Stimulated activated CD8-positive, alpha-beta memory T cell treated with anti-CD3 and anti-CD28 coated beads, Interleukin-15, amount 100 ng/mL, for 4 hours (primary cell): Measurements from ENCODE around the gene SLC22A14.
"Not testable (repeated sequence)": the region's sequence is repeated elsewhere in the genome, so short reads cannot be mapped to it uniquely, and the experiment has no call there.

Experiments used
- DNase-seq, 2 donors: peaks; one replicate each; pipeline ENCODE4 v3.0.0-alpha.2; 2020; ENCODE audit warnings: low read depth in 2 of 2

Gene SLC22A14

DNA sequence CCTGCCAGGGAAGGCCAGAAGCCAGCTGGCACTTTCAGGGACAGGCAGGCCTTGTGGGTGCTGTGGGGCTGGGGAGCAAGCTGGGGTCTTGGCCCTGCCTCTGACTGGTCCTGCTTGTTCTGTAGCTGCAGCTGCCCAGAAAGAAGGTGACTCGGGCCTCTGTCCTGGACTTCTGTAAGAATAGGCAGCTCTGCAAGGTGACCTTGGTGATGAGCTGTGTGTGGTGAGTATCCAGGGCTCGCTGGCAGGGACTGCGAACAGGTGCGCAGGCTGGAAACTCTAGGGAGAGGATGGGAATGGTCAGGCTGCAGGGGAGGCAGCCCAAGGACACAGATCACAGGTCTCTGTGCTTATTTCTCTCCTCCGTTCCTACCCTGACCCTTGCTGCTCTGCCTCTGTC lies 31.2 kb downstream of the SLC22A14 start:
- no peak for DNase-seq

DNA sequence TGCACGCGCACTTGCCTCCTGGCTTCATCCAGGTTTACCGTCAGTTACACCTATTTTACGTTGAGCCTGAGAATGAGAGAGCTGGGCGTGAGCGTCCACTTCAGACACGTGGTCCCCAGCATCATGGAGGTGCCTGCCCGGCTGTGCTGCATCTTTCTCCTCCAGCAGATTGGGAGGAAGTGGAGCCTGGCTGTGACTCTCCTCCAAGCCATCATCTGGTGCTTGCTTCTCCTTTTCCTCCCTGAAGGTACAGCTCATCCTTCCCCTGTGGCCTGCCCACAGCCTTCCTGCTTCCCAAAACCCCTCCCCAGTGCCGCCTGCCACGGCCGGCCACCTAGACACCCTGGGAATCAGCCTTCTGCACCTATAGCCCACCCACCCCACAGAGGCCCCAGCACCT lies 31.6 kb downstream of the SLC22A14 start:
- no peak for DNase-seq

DNA sequence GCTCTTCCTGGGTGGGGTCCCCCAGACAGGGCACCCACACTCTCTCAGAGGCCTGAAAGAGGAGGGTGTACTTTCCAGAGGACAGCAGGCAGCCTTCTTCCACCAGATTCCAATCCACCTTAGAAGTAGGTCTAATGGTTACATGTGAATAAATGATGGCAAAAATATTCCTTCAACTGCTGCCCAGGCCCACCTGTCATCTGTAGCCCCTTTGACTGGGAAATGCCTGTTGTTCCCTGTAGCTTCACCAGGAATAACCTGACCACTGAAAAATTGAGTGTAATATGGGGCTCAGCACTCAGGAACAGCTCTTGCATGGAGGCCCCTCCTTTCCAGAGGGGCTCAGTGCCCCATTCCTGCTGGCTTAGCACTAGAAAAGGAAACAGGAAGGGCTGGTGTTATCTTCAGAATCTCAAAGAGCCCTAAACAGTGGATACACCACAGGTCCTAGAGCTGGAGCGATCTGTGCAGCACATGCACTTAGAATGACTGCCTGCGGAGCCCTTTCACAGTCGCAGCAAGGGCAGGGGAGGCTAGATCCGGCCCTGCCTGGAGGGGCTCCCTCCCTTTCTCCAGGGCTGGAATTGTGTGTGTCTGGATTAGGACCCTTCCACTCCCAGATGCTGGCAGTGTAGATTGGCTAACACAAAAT lies 32.1 kb downstream of the SLC22A14 start:
- no peak for DNase-seq

DNA sequence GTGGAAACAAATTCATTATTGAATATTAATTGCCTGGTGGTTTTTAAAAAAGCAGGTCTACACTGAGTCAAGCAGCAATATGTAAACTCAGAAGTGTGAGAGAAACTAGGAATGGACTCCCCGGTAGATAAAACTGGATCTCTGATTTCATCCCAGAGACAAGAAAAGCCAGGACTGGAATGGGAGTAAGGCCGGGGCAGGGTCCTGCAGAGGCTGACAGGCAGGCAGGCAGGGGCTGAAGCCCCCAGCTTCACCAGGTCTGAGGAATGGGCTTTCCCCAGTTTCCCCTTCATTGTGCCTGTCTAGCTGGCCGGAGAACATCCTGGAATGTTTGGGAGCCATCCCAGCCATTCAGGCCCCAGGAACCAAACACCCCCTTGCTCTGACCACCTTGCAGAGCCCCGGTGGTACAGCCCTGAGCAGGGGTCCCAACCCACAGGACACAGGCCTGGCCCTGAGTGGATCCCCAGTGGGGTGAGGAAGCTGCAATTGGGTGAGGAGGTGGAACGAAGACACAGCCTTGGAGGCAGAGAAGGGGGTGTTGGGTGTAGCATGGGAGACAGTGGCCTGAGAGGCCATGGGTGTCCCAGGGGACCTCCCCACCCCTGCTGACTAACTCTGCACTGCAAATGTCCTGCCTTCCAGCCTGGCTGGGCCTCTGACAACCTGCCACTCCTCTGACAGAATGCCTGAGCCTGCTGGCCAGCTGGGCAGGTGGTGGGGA lies 32.8 kb downstream of the SLC22A14 start:
- DNase-seq = no peak

DNA sequence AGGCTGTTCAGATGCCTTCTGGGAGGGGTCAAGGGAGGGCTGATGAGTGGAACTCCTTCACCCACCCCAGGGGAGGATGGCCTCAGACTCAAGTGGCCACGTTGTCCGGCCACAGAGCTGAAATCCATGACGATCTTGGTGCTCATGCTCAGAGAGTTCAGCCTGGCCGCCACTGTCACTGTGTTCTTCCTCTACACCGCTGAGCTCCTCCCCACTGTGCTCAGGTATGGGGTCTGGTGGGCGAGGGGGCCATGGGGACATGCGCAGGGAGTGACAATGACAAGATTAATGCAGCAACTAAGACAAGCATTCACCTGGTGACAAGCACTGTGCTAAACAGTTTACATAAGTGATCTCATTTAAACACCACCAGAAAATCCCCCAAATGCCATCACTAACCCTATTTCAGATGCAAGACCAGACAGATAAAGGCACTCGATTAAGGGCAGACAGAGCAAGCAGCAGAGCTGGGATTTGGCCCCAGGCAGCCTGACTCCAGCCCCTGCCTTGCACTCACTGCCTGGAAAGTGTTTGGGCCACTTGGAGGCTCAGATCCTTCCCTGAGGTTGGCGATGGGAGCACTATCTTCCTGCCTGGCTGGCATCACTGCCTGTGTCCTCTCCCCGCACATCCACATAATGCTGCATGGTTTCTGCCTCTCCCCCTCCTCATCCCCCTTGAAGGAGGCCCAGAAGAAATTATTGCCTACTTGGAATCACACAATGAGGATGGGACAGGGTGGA lies 33.6 kb downstream of the SLC22A14 start:
- DNase-seq = no peak

DNA sequence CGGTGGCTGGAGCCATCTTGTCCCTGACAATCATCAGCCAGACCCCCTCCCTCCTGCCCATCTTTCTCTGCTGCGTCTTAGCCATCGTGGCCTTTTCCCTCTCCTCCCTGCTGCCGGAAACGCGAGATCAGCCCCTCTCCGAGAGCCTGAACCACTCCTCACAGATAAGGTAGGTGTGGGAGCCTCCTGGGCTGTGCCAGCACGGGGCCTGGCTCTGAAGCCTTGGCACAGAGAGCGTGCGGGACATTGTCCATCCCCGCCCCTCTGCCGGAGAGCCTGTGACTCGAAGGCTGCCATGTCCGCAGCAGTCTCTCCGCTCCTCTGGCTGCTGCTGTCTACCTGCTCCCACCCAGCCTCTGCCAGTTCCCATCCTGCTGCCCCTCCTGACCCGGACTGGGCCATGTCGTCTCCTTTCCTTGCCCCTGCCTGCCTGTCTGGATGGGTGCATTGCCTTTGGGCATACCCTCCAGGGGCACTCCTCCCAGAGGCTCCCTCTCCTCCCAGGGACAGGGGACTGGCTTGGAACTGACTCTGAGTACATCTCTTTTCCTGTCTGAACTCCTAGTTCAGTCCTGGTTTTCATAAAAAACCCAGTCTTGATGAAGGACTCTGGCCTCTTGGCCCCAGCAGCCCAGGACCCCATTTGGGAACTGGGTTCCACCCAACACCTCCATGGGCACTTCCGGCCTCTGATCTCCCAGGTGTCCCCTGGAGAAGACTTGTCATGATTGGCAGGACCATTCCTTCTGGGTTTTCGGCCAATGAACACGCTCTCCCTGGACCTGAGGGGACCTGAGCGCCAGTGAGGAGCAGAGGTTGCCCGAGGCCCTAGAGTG lies 34.5 kb downstream of the SLC22A14 start:
- DNase-seq = no peak

DNA sequence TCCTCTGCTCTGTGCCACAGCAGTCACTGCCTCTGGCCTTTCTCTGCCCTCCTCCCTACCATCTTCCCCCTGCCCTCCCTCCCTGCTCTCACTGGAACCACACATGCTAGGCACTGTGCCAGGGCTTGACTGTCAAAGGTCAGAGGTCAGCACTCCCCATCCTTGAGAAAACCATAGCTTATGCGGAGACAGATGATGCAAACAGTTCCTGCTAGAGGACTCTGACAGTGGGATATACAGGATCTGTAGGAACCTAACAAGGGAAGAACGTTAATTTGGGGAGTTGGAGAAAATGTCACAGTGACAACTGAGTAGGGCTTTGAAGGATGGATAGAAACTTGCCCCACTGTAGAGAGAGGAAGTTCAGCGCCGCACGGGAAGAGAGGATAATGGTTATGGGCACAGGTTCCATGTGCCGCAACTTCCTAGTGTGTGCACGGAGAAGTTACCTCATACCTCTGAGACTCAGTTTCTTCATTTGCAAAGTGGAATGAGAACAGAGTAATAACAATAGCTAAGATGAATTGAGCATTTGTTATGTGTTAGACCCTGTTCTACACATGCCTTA lies 35.2 kb downstream of the SLC22A14 start:
- no peak for DNase-seq

DNA sequence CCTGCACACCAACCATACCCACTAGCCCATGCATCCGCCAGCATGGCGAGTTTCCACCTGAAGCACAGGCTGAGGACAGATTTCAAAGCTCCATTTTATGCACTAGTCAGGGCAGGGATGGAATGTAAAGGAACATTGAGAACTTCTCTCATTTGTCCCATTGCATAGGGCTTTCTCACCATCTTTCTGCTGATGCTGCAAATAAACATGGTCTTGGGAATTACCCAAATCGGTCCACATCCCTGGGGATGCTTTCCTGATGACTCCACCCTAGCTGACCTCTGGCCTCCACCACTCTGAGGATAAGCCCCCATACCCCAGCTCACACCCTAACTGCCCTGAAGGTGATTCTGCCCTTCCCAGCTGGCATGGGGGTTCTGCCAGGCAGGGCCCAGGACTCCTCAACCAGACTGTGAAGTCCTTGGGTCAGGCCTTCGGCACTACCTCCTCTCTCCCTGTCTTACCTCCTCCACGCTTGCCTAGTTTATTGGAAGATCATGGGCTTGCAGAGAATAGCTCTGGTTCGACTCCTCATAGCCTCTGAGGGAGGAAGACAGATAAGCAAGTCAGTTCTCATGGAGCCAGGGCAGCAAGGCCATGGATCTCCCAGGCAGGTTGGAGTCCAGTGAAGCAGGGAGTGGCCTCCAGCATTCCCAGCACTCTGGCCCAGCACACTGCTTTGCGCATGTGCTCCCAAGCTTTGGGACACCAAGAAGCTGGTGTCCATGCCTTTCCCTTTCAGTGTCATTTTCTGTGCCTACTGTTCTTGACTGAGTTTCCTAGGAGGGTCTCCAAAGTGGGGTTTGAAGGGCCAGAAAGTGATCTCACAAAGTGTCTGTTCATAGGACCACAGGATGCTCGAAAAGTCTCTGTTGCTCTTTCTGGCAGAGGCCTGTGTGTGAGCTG lies 36.9 kb downstream of the SLC22A14 start:
- DNase-seq = no peak

DNA sequence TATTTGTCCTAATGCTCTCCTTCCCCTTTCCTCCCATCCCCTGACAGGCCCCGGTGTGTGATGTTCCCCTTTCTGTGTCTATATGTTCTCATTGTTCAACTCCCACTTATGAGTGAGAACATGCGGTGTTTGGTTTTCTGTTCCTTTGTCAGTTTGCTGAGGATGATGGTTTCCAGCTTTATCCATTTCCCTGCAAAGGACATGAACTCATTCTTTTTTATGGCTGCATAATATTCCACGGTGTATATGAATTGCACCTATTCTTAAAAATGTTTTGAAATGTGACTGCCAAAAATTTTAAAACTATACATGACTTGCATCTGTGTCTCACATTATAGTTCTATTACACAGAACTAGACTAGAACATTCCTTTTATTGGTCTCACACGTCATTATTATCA lies 38.5 kb downstream of the SLC22A14 start:
- not testable (repeated sequence) for DNase-seq

DNA sequence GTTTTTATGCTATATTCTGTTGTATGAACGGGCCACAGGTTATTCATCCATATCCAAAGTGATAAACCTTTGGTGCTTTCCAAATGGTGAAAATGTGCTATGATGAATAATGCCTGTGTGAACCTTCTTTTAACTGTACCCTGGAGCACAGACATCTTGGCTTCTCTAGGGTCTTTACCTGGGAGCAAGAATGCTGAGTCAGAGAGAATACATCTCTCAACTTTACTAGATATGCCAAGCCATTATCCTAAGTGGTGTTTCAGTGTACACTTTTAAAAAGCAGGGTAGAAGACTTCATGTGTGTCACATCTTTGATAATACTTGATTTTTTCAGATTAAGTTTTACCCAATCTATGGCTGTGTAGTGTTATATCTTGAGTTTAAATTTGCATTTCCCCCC lies 41.0 kb downstream of the SLC22A14 start:
- DNase-seq = no peak

DNA sequence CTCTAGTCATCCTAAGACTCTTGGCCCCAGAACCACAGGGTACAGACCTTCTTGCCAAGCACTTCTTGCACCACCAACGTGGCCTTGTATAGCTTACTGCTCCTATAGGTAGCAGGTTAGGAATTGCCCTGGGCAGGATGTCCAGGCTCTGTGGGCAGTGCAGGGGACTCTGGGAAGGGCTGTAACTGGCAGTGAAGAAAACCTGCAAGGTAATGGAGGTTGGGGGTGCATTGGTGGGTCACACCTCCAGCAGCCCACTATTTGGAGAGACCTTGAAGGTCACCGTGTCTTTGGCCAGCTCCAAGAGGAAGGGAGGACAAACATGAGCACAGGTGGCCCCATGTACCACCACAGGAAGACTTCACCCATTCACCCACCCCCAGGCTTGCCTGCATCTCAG lies 43.2 kb downstream of the SLC22A14 start:
- no peak for DNase-seq

DNA sequence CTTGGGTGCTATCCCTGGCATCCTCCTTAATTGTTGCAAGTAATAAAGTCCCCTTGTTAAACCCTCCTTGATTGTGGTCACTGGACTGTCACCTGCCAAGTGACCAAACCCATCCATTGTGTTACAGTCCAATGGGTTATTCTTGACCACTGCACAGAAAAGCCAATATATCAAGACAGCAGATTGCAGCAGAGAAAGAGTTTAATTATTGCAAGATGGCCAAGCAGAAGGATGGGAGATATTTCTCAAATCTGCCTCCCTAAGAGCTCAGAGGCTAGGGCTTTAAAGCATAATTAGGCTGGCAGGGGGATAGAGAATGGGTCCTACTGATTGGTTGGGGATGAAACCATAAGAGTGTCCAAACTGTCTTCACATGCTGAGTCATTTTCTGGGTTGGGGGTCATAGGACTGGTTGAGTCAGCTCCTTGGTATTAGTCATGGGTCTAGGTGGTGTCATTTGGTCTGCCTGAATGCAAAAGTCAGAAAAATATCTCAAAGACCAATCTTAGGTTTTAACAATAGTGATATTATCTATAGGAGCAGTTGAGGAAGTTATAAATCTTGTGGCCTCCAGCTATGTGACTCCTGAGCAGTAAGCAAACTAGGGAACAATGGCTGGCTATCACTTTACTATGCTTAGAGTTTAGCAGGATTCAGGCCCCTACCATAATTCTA lies 45.4 kb downstream of the SLC22A14 start:
- no peak for DNase-seq

DNA sequence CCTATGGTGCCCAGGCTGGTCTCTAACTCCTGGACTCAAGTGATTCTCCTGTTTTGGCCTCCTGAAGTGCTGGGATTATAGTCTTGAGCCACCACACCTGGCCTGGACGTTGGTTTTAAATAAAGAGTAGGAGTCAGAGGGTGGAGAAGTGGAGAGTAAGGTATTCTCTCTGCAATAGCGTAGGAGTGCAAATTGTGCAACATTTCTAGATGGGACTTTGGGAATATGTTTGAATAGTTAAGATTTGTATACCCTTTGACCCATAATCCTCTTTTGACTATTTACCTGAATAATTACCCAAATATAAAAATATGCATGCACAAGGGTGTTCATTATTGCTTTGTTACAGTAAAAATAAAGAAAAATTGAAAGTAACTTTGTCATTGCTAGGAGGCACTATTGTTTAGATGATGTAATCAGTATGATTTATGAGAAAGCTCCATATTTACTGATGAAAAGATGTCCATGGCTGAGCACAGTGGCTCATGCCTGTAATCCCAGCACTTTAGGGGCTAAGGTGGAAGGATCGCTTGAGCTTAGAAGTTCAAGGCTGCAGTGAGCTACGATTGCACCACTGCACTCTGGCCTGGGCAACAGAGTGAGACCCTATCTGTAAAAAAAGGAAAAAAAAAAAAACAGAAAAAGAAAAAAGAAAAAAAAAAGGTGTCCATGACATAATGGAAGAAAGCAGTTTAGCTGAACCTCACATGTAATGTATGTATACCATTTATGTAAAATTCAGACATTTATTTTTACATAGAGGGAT lies 49.3 kb downstream of the SLC22A14 start:
- no peak for DNase-seq

DNA sequence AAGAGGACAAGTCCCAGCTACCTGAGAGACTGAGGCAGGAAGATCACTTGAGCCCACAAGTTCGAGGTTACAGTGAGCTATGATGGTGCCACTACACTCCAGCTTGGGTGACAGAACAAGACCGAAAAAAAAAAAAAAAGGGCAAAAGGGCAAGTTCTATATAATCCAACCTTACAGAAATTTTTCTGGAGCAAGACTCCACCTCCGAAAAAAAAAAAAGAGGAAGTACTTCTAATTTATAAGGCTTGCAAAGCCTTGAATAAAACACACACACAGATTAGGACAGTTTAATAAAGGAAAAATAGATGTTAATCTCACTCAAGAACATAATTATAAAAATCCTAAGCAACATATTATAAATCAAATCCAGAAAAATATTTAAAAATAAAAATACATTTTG lies 50.1 kb downstream of the SLC22A14 start:
- no peak for DNase-seq

DNA sequence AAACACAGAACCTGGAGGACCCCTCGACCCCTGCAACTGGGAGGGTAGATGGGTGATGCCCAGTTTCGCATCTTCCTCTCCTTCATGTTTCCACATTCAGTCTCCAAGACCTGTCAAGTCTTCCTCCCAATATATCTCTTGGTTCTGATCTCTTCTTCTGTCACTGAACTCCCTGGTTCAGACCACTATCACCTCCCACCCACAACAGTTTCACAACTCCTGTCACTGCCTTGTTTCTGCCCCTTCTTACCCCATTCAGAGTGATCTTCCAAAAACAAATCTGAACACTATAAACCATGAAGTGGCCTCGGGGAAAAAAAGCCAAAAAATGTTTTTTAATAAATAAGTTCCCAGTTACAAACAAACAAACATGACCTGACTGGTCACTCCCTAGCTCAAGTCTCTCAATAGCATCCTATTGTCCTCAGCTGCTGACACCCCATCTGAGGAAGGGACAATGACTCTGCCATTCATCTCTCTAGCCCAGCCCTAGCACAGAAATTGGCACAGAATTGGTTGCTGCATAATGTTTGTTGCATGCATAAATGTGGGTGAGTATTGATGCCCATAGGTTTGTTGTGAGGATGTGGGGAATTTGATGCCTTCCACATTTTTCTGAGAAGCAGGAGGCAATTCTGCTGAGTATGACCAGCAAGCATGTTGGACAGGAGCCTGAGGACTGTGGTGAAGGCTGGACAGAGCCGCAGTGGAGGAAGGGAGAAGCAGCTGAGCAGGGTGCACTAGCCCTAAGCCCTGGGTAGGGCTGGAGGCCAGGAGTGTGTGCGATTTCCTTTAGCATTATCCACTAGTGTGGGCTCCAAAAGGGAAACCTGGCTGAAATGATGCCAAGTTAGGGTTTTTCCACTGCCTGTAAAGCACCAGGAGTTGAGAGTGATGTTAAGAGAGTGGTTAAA lies 52.3 kb downstream of the SLC22A14 start:
- DNase-seq = no peak

DNA sequence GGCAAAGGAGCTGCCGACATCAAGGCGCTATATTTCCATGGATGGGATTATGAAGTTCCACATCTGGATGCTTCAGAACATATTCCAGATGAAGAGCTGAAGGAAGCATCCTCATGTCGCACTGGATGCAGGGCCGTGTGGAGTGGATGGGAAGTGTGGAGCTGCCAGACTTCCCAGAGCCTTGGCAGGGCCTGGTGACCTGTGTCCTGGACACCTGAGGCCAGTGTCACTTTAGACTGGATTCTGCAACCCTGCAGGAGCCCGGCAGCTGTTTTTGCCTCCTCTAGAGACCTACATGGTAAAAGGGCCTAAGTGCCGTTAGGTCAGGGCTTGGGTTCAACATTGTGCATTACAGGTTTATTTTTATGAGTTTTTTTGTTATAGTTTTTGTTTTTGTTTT lies 53.2 kb downstream of the SLC22A14 start:
- DNase-seq = no peak

DNA sequence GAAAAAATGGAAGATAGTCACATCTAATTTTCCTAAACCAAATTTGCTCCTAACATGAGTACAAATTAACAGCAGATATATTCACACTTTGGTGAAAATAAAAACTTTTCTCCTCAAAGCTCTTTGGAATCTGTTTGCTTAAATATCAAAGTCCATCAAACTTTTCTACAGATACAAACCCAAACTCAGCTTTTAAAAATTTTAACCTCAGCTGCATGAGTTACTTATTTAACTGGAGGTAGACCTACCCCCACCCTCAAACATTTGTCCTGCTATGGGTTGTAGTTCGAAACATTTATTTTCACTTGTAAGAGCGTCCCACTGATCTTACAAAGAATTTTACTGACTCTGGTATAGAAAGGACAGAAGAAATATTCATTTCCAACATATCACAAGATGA lies 55.6 kb downstream of the SLC22A14 start:
- DNase-seq = no peak
